ENCODE data around the gene HNRNPH2.

HNRNPH2 gene

DNA sequence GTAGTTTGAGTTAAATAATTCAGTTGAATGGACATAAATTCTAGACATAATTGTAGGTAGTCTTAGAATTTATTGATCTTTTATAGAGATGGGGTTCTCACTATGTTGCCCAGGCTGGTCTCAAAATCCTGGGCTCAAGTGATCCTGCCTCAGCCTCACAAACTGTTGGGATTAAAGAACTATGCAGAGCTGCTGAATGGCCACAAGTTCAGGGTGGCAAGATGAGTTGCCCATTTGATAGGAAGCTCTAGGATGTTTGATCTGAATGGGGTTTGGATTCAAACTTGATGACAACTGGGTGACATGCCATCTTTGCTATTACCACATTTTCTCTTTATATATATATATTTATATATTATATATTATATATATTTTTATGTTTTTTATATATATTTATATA lies 13.7 kb upstream of the HNRNPH2 start:
- DNase-seq (ENCODE audit: low read depth in 2 of 2, low spot score in 1 of 2): no peak

GRCh38 chrX:101395789-101396188 lies 12.2 kb upstream of the HNRNPH2 start:
- DNase-seq (ENCODE audit: low read depth in 2 of 2, low spot score in 1 of 2): no peak

GRCh38 chrX:101397779-101398178 lies 10.2 kb upstream of the HNRNPH2 start:
- DNase-seq (ENCODE audit: low read depth in 2 of 2, low spot score in 1 of 2): no peak

DNA sequence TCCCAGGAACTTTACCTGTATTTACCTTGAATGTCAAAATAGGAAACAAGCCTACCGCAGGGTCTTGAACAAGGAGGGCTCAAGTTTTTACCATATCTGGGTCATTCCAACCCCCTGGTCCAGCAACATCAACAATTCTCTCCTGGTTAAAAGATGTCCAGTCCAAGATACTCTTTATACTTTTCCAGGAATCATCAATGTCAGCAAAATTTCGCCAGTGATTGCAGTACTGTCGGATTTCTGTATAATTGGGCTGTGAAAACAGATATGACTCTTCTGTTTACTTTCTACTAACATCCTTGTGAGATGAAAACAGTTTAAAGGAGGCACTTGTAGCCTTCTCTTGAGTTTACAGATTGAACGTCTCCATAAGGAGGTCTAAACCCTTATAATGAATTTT lies 9.3 kb upstream of the HNRNPH2 start:
- DNase-seq (ENCODE audit: low read depth in 2 of 2, low spot score in 1 of 2): no peak

DNA sequence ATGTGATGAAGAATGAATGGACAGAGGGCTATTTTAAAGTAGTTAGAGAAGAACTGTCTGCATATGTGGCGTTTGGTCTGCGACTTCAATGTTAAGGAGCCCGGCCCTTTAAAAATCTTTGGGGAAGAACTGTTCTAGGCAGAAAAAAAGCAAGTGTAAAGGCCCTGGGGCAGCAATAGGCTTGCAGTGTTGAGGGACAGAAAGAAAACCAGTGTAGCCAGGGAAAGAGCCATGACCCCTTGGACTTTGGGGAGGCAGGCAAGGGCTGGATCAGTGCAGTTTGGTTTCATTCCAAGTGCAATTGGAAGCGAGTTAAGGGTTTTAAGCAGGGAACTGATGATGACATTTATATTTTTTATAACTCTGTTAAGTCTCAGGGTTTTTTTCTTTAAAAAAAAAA lies 8.2 kb upstream of the HNRNPH2 start:
- DNase-seq (ENCODE audit: low read depth in 2 of 2, low spot score in 1 of 2): no peak

DNA sequence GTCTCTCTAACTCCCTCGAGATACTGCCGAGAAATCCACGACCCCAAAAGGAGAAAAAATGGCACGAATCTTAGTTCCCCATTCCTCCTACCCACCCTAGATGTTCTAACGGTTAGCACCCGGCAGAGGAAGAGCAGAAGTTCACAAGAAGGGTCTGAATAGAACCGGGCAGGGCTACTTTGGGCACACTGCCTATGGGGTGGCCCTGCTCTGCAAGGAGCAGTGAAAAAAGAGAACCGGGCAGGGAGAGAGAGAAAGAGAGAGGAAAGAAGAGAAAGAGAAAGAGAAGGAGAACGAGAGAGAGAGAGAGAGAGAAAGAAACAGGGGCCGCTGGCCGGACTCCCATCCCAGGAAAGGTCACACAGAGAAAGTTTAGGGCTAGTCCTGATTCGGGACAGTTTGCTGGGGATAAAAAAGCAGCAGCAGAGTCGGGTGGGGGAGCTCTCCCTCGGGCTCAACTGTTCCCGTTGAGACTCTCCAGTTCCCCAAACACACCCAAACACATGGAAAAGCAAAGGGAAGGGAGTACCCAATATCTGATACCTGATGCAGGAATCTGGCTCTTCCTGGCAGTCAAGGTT lies 765 bp upstream of the HNRNPH2 start:
- no peak for DNase-seq (ENCODE audit: low read depth in 2 of 2, low spot score in 1 of 2)

- DNase-seq (ENCODE audit: low read depth in 2 of 2, low spot score in 1 of 2): no peak
These were observed 465 bp downstream of the HNRNPH2 start for GRCh38 chrX:101408532-101408841.

DNA sequence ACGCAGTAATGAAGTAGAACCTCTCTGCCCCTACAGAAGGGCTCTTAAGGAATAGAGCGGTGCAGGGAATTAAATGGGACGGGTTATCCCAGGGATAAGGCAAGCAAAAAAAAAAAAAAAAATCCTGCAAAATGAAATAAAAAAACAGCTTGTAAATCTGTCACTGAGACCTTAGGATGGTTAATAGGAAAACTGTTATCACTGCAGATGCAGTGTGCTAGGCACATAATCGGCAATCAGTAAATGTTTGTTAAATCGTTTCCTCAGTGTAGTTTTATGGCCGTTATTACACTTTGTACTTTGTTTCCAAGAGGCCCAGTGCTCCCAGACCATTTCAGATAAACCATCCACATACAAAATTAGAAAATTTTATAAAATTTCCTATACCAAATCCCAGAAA lies 1.0 kb downstream of the HNRNPH2 start:
- no peak for DNase-seq (ENCODE audit: low read depth in 2 of 2, low spot score in 1 of 2)

DNA sequence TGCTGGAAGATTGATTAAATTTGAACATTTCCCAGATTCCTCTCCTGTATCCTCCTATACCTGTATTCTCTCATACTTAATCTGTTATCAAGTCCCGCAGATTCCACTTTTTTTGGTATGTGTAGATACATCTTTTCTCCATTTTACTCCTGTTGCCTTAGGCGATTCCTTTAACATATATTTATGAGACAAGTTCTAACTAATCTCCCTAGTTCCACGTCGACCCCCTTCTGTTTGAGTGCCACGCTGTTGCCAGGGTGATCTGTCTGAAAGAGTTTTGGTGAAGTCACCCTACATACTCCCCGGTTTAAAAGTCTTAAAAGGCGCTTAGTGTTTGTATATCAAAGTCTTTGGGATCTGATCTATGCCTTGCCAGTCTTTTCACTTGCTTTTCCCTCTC lies 2.4 kb downstream of the HNRNPH2 start:
- DNase-seq (ENCODE audit: low read depth in 2 of 2, low spot score in 1 of 2): no peak

- no peak for DNase-seq (ENCODE audit: low read depth in 2 of 2, low spot score in 1 of 2)
These were observed 4.0 kb downstream of the HNRNPH2 start for GRCh38 chrX:101411984-101412383.

- no peak for DNase-seq (ENCODE audit: low read depth in 2 of 2, low spot score in 1 of 2)
These were observed 7.4 kb downstream of the HNRNPH2 start for GRCh38 chrX:101415180-101416145.

- DNase-seq (ENCODE audit: low read depth in 2 of 2, low spot score in 1 of 2): no peak
These were observed 8.7 kb downstream of the HNRNPH2 start for GRCh38 chrX:101416691-101417090.

DNA sequence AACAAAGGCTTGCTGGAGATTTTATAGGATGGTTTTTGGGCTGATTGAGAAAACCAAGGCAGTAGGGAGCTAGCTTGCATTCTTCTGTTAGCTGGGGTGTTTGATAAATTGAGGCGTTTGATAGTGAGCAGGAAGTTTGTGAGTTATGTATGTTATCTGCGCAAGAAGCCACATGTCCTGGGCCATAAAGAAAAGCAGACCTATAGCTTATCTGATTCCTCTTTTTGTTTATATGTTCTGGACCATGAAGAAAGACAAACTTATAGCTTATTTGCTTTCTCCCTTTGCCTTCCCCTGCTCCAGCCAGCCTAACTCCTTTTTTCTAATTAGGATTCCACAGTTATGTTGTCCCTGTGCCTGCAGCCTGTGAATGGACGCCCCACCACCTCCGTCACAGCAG lies 9.2 kb downstream of the HNRNPH2 start:
- DNase-seq (ENCODE audit: low read depth in 2 of 2, low spot score in 1 of 2): no peak

GRCh38 chrX:101417981-101418841 lies 10.2 kb downstream of the HNRNPH2 start:
- no peak for DNase-seq (ENCODE audit: low read depth in 2 of 2, low spot score in 1 of 2)

- no peak for DNase-seq (ENCODE audit: low read depth in 2 of 2, low spot score in 1 of 2)
These were observed 11.5 kb downstream of the HNRNPH2 start for GRCh38 chrX:101419489-101419888.

GRCh38 chrX:101427954-101428353 lies 19.9 kb downstream of the HNRNPH2 start:
- DNase-seq (ENCODE audit: low read depth in 2 of 2, low spot score in 1 of 2): no peak

GRCh38 chrX:101429934-101430333 lies 21.9 kb downstream of the HNRNPH2 start:
- DNase-seq (ENCODE audit: low read depth in 2 of 2, low spot score in 1 of 2): no peak

GRCh38 chrX:101430457-101431078 lies 22.5 kb downstream of the HNRNPH2 start:
- DNase-seq (ENCODE audit: low read depth in 2 of 2, low spot score in 1 of 2): no peak

GRCh38 chrX:101442085-101442484 lies 34.1 kb downstream of the HNRNPH2 start:
- DNase-seq (ENCODE audit: low read depth in 2 of 2, low spot score in 1 of 2): no peak

GRCh38 chrX:101449279-101449678 lies 41.3 kb downstream of the HNRNPH2 start:
- no peak for DNase-seq (ENCODE audit: low read depth in 2 of 2, low spot score in 1 of 2)

GRCh38 chrX:101450085-101450484 lies 42.1 kb downstream of the HNRNPH2 start:
- DNase-seq (ENCODE audit: low read depth in 2 of 2, low spot score in 1 of 2): no peak

Data from stimulated activated CD8-positive, alpha-beta memory T cell treated with anti-CD3 and anti-CD28 coated beads, Interleukin-4, amount 100 ng/mL, for 1 hour (primary cell).